Measurements from ENCODE around the gene ARL6IP5. TPM values are rescaled to one million over a fixed set of nuclear protein-coding genes. Genes with fewer than 3 reads are reported as not detected.

Gene ARL6IP5
- total RNA-seq, 1 donor = 91.2 TPM

DNA sequence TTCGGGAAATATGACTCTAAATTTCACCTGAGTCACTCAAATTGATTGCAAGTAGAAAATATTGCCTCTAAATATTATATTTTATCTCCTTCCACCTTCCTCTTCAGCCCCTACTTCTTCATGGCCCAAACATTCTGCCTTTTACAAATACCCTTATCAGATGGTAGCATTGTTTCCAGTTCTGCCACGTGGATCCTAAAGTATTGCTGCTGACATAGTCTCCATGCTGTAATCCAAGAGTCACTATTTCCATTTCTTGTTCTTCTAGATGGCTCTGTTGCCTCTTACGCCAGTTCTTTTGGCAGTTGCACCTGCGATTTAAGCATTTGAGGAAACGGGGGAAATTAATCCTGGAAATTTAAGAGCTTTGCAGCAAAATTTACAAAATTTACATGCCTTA, 24.1 kb downstream of the ARL6IP5 start:
- Histone ChIP-seq H3K27ac (ENCODE audit: low read depth, low read length) (no peak overlapping the region), H3K4me3 (ENCODE audit: insufficient read depth, low read length) (no peak overlapping the region), H3K79me2 (ENCODE audit: insufficient read depth, low read length) (no peaks in the 10 kb centered on the region), H3K4me1 (ENCODE audit: insufficient read depth, low read length) (peaks cover 45% of the 10 kb centered on the region), H2AFZ (ENCODE audit: low read length) (no peak overlapping the region), H3K9me3 (ENCODE audit: low read depth, low read length) (no peaks in the 10 kb centered on the region), H4K20me1 (ENCODE audit: insufficient read depth, low read length) (no peaks in the 10 kb centered on the region), H3K4me2 (ENCODE audit: insufficient read depth, low read length) (no peak overlapping the region), H3K27me3 (ENCODE audit: insufficient read depth, low read length) (no peaks in the 10 kb centered on the region), H3K36me3 (ENCODE audit: insufficient read depth, low read length) (peaks cover 9% of the 10 kb centered on the region)
- no peak for TF ChIP-seq CTCF (IDR thresholded peaks at IDR 0.05; ENCODE audit: extremely low read depth, low read depth, low read length)
- no peak for DNase-seq (ENCODE audit: insufficient read length, low spot score, missing footprints)

DNA sequence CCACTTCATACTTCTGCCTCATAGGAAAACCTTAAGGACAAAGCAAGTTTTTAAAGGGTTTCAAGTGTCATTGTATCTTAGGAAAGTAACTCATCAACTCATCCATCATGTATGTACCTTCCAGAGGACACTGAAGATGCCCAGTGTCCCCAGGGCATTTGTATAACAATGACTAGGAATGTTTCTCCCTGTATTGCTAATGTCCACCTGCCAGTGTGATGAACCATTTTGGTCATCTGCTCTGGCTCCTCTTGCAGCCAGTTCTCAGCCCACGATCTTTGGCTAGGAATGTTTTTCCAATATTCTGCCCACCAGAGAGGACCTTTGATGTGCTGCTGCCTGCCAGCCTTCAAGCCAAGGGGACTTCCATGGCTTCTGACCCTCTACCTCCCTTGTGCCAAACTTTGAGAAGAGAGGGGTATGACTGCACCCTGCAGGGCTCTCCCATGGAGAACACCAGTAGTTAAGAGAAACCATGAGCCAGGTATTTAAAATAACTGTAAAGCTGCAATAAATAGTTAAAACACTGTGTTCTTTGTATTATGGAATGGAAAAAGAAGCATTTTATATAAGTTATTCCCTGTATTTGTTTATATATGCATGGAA, 26.3 kb downstream of the ARL6IP5 start:
- no peak overlapping the region for H3K4me2 ChIP-seq (ENCODE audit: insufficient read depth, low read length)
- no peak for TF ChIP-seq CTCF (IDR thresholded peaks at IDR 0.05; ENCODE audit: extremely low read depth, low read depth, low read length)
- DNase-seq (ENCODE audit: insufficient read length, low spot score, missing footprints) = no peak
- no peaks in the 10 kb centered on the region for H3K27me3 ChIP-seq (ENCODE audit: insufficient read depth, low read length)
- no peak overlapping the region for H3K4me3 ChIP-seq (ENCODE audit: insufficient read depth, low read length)
- no peaks in the 10 kb centered on the region for H3K36me3 ChIP-seq (ENCODE audit: insufficient read depth, low read length)
- H3K9me3 ChIP-seq (ENCODE audit: low read depth, low read length) = no peaks in the 10 kb centered on the region
- no peaks in the 10 kb centered on the region for H3K79me2 ChIP-seq (ENCODE audit: insufficient read depth, low read length)
- H2AFZ ChIP-seq (ENCODE audit: low read length) = no peak overlapping the region
- peaks cover 41% of the 10 kb centered on the region for H3K4me1 ChIP-seq (ENCODE audit: insufficient read depth, low read length)
- H4K20me1 ChIP-seq (ENCODE audit: insufficient read depth, low read length) = no peaks in the 10 kb centered on the region
- no peak overlapping the region for H3K27ac ChIP-seq (ENCODE audit: low read depth, low read length)

DNA sequence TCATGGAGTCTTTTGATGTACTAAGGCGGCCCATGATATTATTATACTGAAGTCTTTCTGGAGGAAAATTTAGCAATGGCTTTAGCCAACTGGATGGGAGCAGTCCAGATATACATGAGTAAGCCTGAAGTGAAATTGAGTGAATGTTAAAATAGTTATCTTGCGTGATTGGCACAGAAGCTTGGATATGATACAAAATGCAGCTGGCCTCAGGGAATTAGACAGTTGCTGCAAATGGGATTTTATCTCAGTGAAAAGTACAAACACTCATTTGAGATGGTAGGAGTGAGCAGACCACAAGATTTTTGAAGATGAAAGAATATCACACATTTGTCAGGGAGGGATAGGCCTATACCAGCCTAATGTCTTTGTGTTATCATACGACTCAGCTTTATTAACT, 28.8 kb downstream of the ARL6IP5 start:
- H3K79me2 ChIP-seq (ENCODE audit: insufficient read depth, low read length) = no peaks in the 10 kb centered on the region
- no peak for DNase-seq (ENCODE audit: insufficient read length, low spot score, missing footprints)
- H3K27me3 ChIP-seq (ENCODE audit: insufficient read depth, low read length) = no peaks in the 10 kb centered on the region
- H3K36me3 ChIP-seq (ENCODE audit: insufficient read depth, low read length) = no peaks in the 10 kb centered on the region
- no peak overlapping the region for H2AFZ ChIP-seq (ENCODE audit: low read length)
- peaks cover 37% of the 10 kb centered on the region for H3K4me1 ChIP-seq (ENCODE audit: insufficient read depth, low read length)
- TF ChIP-seq CTCF (IDR thresholded peaks at IDR 0.05; ENCODE audit: extremely low read depth, low read depth, low read length) = no peak
- no peaks in the 10 kb centered on the region for H3K9me3 ChIP-seq (ENCODE audit: low read depth, low read length)
- peak overlapping the region; percentile 43 for H3K27ac ChIP-seq (ENCODE audit: low read depth, low read length)
- H3K4me2 ChIP-seq (ENCODE audit: insufficient read depth, low read length) = peak overlapping the region; percentile 49
- no peaks in the 10 kb centered on the region for H4K20me1 ChIP-seq (ENCODE audit: insufficient read depth, low read length)
- no peak overlapping the region for H3K4me3 ChIP-seq (ENCODE audit: insufficient read depth, low read length)

- TF ChIP-seq CTCF (IDR thresholded peaks at IDR 0.05; ENCODE audit: extremely low read depth, low read depth, low read length) = no peak
- Histone ChIP-seq H3K27ac (ENCODE audit: low read depth, low read length) (no peak overlapping the region), H2AFZ (ENCODE audit: low read length) (no peak overlapping the region), H3K4me3 (ENCODE audit: insufficient read depth, low read length) (no peak overlapping the region), H3K36me3 (ENCODE audit: insufficient read depth, low read length) (no peaks in the 10 kb centered on the region), H3K4me2 (ENCODE audit: insufficient read depth, low read length) (peak overlapping the region; percentile 17), H3K27me3 (ENCODE audit: insufficient read depth, low read length) (no peaks in the 10 kb centered on the region), H4K20me1 (ENCODE audit: insufficient read depth, low read length) (no peaks in the 10 kb centered on the region), H3K79me2 (ENCODE audit: insufficient read depth, low read length) (no peaks in the 10 kb centered on the region), H3K9me3 (ENCODE audit: low read depth, low read length) (no peaks in the 10 kb centered on the region), H3K4me1 (ENCODE audit: insufficient read depth, low read length) (peaks cover 37% of the 10 kb centered on the region)
- DNase-seq (ENCODE audit: insufficient read length, low spot score, missing footprints) = peak; percentile 45
These were observed 31.0 kb downstream of the ARL6IP5 start for GRCh38 chr3:69115731-69116130.
